GM19397 (cell line): ENCODE results near the gene TBXAS1.

ENCODE experiments used
- ATAC-seq: cut with Tn5 transposase; IDR thresholded peaks from one replicate; pipeline ENCODE4 v1.9.1; 2021; ENCODE audit warnings: mild to moderate bottlenecking, moderate library complexity; ENCODE audit not compliant: unreplicated experiment

TBXAS1 gene

DNA sequence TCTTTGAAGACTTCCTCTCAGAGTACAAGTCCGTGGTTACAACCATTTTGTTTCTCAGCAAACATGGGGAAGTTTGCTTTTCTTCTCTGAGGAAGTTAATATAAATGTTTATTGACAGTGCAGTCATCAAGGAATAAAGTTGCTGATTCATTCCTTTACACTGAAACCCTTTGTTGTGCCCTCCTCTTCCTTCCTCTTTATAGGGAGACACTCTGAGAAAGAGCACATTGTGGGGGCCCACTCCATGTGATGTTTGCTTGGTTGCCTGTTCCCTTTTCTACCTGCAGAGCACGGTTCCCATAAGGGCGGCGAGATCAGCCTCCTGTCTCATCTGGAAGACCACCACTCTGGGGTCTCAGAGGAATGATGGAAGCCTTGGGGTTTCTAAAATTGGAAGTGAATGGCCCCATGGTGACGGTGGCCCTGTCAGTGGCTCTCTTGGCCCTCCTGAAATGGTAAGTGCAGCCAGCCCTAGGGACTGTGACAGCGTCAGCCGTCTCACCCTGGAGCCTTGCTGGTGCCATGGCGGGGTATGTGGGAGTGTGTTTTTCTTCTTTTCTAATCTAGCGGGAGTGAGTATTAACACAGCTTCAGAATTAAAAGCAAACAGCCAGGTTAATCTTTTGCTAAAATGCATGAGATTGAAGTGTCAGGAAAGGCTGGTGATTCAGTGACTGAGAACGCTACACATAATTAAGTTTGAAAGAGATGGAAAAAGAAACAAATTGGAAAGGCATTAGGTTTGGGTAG is at the start of gene TBXAS1:
TBXAS1 (plus strand) TSS at position 240 of the 750 bp plus-strand sequence; CDS start at position 367, 127 bp downstream.
- no peak for ATAC-seq

- no peak for ATAC-seq
Observed at GRCh38 chr7:139782932-139783331, 46.1 kb upstream of the TBXAS1 start.

GRCh38 chr7:139783647-139784385 is 45.2 kb upstream of the TBXAS1 start:
- no peak for ATAC-seq

DNA sequence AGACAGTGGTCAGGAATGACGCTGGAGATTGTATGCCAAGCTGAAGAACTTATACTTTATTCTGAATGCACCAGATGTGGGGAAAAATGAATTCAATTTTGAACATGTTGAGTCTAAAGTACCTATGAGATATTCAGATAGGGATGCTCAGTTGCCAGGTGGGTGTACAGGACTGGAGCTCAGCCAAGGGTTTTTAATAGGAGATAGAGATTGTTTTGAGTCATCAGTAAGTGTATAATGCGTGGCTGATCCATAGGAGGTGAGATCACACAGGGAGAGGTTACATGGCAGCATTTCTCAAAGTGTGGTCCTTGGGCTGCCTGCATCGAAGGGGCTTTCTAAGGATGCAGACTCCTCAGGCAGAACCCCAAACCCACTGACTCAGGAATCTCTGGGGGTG is 44.4 kb upstream of the TBXAS1 start:
- ATAC-seq, result no peak

DNA sequence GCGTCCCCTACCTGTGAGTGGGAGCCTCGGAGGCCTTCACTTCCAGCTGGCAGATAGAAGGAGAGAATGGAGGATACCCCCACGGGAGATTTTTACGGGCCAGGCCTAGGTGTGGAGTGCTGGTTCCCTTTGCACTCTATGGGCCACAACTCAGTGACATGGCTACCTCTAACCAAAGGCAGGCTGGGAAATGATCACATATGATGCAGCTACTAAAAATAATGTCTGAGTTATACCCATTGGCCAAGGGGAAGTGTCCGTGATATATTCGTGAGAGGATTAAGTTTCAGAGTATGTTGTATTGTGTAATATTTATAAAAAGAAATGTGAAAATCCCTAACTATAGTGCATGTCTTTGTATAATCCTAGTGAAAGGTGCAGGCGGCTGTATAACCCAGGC is 37.7 kb upstream of the TBXAS1 start:
- no peak for ATAC-seq

DNA sequence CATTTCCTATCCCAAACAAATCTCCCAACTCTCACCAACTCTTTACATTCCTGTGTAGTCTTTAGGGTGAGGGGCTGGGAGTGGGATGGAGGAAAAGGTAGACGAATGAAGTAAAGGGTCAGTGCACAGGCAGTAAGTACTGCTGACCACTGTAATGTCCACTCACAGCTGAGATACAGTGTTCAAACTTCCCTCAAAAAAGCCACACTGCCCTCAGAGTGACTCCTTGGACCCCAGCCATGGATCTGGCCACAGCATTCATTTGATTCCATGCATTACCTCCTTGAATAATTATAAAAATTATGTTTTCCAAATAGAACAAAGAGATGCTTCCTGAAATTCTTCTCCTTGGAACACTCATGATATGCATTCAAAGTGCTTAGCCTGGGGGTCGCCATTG is 31.5 kb upstream of the TBXAS1 start:
- no peak for ATAC-seq

DNA sequence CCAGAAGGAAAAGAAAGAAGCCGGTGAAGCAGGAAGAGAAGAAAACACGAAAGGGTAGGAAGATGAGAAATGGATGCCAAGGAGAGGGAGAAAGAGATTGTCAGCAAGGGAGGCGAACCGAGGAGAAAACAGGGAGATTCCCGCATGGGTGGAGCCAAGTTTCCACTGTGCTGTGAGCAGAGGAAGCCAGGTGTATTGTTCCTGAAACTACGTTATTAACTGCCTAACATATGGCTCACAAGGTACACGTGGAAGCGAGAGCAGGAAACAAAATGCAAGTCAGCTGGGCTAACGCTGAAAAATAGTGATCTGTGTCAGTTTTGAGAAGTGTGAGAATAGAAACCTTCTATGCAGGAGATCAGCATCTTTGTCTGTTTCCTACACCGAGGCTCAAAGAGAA is 30.8 kb upstream of the TBXAS1 start:
- peak; percentile 47 for ATAC-seq

DNA sequence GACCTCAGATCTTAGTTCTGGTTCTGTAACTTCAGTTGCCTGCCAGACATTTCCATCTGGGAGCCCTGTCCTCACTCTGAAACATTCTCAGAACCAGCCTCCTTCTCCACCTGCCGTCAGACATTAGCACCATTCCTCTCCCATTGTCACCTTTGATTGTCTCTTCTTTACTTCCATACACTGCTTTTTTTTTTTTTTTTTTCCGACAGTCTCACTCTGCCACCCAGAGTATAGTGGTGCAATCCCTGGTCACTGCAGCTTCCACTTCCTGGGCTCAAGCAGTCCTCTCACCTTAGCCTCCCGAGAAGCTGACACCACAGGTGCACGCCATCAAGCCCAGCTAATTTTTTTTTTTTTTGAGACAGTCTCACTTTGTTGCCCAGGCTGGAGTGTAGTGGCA is 30.2 kb upstream of the TBXAS1 start:
- no peak for ATAC-seq

DNA sequence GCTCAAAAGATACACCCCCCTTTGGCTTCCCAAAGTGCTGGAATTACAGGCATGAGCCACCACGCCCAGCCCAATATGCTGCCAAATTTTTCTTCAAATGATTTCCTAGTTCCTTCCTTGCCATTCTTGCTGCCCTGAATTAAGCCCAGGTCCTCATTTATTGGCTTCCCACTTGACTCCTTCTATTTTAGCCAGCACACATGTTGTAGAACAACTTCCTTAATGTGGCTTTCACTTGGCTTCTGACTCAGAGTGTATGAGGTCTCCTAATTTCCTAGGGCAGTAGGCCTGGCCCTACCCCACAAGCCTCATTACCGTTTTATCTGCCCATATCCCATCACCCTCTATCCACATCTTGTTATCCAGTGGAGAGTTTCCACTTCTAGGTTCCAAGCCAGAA is 29.5 kb upstream of the TBXAS1 start:
- ATAC-seq, result no peak

GRCh38 chr7:139804571-139804970 is 24.5 kb upstream of the TBXAS1 start:
- no peak for ATAC-seq

DNA sequence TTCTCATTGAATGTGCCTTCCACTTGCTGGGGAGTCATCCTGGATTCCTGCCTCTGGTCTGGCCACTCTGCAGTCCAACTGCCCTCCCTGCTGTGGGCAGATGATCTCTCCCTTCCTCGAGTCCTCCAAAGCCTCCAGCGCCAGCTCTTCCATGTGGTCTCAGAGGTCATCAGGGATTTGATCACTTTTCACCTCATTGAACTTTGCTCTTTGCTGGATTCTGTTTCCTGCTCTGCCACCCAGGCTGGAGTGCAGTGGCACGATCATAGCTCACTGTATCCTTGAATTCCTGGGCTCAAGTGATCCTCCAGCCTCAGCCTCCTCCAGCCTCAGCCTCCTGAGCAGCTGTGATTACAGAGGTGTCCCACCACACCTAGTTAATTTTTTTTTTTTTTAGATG is 22.1 kb upstream of the TBXAS1 start:
- ATAC-seq, result no peak

GRCh38 chr7:139808427-139808826 is 20.6 kb upstream of the TBXAS1 start:
- no peak for ATAC-seq

GRCh38 chr7:139808846-139809442 is 20.1 kb upstream of the TBXAS1 start:
- ATAC-seq, result no peak

DNA sequence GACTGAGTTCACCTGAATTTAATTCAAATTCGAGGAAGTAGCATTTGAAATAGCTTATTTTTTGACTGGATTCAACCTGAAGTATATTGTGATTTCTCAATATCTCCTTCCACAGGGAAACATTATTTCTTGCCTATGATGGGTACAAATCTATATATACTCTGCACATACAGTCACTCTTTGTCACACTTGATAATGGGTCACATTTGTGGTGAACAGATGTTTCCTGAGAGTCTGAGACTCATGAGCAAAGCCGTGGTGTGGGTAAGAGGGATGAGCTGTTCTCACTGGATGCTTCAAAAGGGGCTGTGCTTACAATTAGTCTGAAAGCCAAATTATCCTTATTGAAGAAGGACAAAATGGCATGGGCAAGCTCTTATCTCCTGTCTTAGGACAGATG is 18.0 kb upstream of the TBXAS1 start:
- ATAC-seq, result no peak

DNA sequence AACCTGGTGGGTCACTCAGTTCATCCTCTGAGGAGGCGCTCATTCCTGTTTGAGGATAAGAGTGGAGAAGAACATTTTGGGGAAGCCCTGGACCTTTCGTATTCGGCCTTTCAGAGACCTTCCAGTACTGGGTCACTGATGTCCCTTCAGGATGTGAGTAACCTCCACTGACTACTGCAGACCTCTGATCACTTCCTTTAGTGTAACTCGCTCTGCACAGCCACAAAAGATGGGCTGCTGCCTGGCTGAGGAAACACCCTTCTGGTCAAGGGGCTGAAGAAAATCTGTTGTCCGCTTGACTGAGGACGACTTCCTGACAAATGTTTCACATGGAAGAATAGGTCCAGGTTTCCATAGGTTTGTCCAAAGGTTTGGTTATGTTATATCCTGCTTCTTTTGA is 15.9 kb upstream of the TBXAS1 start:
- no peak for ATAC-seq

DNA sequence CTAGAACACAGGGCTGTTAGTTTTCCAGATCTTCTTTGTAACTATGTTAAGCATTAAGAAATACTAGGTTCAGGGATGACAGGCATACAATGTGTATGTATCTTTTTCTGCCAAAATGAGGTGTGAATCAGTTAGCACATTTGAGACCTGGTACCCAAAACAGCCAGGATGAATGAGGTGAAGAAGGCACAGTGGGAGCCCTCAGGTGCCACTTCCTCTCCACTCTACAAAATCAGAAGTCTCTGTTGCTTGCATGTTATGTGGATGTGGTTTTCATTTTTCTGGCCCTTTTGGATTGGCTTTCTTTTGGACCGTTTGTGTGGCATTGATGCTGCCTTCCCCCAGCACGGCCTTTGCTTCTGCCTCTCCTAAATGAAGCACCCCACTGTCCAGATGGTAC is 15.4 kb upstream of the TBXAS1 start:
- ATAC-seq, result no peak

- ATAC-seq, result no peak
Observed at GRCh38 chr7:139817249-139817648, 11.8 kb upstream of the TBXAS1 start.

GRCh38 chr7:139820089-139820488 is 9.0 kb upstream of the TBXAS1 start:
- ATAC-seq, result no peak

GRCh38 chr7:139821349-139822105 is 7.5 kb upstream of the TBXAS1 start:
- no peak for ATAC-seq

DNA sequence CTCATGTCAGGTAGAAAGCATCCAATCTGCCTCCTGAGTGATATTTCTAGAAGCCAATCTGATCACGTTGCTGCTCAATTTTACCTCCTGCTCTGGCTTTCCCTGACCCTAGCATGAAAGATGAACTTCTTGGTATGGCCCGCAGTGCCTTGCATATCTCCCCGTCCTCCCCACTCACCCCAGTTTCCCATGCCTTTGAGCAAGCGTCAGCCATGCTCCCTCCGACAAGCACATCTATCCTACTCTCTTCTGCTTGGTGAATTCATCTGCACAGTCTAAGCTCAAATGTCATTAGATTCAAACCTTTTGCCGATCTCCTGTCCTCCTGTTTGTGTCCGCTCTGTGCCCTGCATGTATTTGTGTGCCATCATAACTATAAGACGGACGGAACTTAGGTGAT is 6.2 kb upstream of the TBXAS1 start:
- no peak for ATAC-seq

DNA sequence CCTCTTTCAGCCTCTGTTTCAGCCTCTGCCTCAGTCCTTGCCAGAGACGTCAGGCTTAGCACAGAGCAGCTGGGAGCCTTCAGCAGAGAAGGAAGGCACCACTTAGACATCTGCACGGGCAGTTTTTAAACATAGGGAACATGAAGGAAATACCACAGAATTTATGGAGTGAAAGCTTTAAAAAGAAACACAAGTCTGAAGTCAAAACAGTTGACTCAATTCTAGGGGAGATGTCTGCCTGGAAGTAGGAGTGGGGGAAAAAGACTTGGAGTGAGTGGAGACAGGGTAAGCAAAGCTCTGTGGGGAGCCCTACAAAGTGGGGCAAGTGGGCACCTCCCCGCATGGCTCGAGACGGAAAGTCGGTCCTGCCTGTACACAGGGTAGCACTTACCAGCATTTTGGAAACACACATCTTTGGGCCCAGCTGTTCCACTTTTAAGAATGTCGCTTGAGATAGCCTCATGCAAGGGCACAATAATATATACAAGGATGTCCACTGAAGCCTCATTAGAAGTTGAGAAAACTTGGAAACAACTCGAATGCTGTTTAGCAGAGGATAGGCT is 5.0 kb upstream of the TBXAS1 start:
- no peak for ATAC-seq
